ENCODE measurements around the gene SPATS1.
A peak's percentile ranks its signal among the peaks of the same experiment; 100 is the strongest.
"Not testable (repeated sequence)": the region's sequence is repeated elsewhere in the genome, so short reads cannot be mapped to it uniquely, and the experiment has no call there.

SPATS1 gene

GRCh38 chr6:44342052-44342451 is 398 bp upstream of the SPATS1 start:
- no peak for FAIRE-seq
- DNase-seq (ENCODE audit: insufficient read length, low spot score): no peak
- no peak for TF ChIP-seq POLR2A (IDR thresholded peaks at IDR 0.05; ENCODE audit: low read depth, low read length)

DNA sequence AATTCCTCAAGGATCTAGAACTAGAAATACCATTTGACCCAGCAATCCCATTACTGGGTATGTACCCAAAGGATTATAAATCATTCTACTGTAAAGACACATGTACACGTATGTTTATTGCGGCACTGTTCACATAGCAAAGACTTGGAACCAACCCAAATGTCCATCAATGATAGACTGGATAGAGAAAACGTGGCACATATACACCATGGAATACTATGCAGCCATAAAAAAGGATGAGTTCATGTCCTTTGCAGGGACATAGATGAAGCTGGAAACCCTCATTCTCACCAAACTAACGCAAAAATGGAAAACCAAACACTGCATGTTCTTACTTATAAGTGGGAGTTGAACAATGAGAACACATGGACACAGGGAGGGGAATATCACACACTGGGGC is 4.4 kb downstream of the SPATS1 start:
- FAIRE-seq: not testable (repeated sequence)

GRCh38 chr6:44349904-44350649 is 7.6 kb downstream of the SPATS1 start:
- FAIRE-seq (no peak), DNase-seq (ENCODE audit: insufficient read length, low spot score) (no peak)
- no peak for TF ChIP-seq POLR2A (IDR thresholded peaks at IDR 0.05; ENCODE audit: low read depth, low read length)

More for the DNA sequence above, 4.4 kb downstream of the SPATS1 start:
- DNase-seq (ENCODE audit: insufficient read length, low spot score): not testable (repeated sequence)

DNA sequence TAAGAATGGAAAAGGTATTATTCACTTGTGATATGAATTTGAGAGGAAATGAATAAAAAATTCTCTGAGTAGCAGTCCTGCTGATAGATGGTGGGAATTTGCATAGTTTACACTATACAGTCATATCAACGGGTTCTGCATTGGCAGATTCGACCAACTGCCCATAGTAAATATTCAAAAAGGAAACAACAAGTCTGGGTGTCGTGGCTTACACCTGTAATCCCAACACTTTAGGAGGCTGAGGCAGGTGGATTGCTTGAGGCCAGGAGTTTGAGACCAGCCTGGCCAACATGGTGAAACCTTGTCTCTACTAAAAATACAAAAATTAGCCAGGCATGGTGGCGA is 8.2 kb downstream of the SPATS1 start:
- not testable (repeated sequence) for DNase-seq (ENCODE audit: insufficient read length, low spot score); FAIRE-seq

DNA sequence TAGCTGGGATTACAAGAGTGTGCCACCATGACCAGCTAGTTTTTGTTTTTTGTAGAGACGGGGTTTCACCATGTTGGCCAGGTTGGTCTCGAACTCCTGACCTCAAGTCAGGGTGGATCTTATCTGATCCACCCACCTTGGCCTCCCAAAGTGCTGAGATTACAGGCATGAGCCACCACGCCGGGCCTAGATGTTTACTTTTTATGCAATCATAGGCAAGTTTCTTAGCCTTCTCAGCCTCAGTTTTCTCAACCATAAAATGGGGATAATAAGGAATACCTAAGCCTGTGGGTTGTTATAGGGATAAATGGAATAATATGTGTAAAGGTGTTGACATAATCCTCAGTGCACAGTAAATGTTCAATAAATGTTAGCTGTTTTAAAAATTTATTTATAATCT is 9.8 kb downstream of the SPATS1 start:
- no peak for TF ChIP-seq POLR2A (IDR thresholded peaks at IDR 0.05; ENCODE audit: low read depth, low read length)
- no peak for FAIRE-seq
- DNase-seq (ENCODE audit: insufficient read length, low spot score): no peak

- no peak for FAIRE-seq
- DNase-seq (ENCODE audit: insufficient read length, low spot score): no peak
These were observed 10.9 kb downstream of the SPATS1 start for GRCh38 chr6:44353336-44353735.

DNA sequence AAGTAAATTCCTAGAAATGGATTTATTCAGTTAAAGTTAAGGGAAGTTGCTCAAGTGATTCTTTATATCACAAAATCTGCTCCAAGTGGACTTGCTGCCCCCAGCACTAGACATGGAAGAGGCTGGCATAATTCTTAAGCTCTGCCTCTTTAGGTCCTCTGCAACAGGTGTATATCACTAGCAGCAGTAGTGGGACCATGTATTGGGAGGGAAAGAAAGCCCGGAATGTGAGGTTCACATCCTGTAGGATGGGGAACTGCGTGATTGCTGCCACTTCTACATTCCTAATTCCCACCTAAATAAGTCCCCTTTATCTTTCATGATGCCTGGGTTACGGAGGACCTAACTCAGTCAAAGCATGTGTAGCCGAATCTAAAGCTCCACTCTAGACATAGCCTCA is 13.2 kb downstream of the SPATS1 start:
- DNase-seq (ENCODE audit: insufficient read length, low spot score): no peak
- no peak for FAIRE-seq
- no peak for TF ChIP-seq POLR2A (IDR thresholded peaks at IDR 0.05; ENCODE audit: low read depth, low read length)

More at GRCh38 chr6:44353336-44353735, 10.9 kb downstream of the SPATS1 start:
- no peak for TF ChIP-seq POLR2A (IDR thresholded peaks at IDR 0.05; ENCODE audit: low read depth, low read length)

DNA sequence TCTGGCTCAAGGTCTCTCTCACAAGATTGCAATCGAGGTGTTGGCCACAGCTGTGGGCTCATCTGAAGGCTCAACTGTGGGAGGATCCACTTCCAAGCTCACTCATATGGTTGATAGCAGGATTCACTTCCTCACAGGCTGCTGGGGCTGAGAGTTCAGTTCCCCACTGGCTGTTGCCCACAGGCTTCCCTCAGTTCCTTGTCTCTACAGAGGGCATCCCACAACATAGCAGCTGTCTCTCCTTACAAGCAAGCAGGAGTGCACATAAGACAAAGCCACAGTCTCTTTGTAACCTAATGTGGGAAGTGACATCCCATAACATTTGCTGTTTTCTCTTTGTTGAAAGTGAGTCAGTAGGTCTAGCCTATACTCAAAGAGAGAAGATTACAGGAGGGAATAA is 14.0 kb downstream of the SPATS1 start:
- no peak for TF ChIP-seq POLR2A (IDR thresholded peaks at IDR 0.05; ENCODE audit: low read depth, low read length)
- DNase-seq (ENCODE audit: insufficient read length, low spot score): no peak
- no peak for FAIRE-seq

DNA sequence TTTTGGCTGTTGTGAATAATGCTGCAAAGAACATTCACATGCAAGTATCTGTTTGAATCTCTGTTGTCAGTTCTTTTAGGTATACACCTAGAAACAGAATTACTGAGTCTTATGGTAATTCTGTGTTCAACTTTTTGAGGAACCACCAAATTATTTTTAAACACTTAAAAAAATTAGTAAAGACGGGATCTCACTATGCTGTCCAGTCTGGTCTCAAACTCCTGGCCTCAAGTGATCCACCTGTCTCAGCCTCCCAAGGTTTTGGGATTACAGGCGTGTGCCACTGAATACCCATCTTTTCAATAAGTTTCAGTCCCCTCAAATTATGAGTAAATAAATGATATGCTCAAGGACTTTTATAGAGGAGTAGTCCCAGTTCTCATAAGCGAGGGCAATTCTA is 17.5 kb downstream of the SPATS1 start:
- no peak for FAIRE-seq

GRCh38 chr6:44361947-44362346 is 19.5 kb downstream of the SPATS1 start:
- no peak for TF ChIP-seq POLR2A (IDR thresholded peaks at IDR 0.05; ENCODE audit: low read depth, low read length)
- DNase-seq (ENCODE audit: insufficient read length, low spot score): no peak
- no peak for FAIRE-seq

More for the DNA sequence above, 17.5 kb downstream of the SPATS1 start:
- no peak for TF ChIP-seq POLR2A (IDR thresholded peaks at IDR 0.05; ENCODE audit: low read depth, low read length)
- DNase-seq (ENCODE audit: insufficient read length, low spot score): no peak

DNA sequence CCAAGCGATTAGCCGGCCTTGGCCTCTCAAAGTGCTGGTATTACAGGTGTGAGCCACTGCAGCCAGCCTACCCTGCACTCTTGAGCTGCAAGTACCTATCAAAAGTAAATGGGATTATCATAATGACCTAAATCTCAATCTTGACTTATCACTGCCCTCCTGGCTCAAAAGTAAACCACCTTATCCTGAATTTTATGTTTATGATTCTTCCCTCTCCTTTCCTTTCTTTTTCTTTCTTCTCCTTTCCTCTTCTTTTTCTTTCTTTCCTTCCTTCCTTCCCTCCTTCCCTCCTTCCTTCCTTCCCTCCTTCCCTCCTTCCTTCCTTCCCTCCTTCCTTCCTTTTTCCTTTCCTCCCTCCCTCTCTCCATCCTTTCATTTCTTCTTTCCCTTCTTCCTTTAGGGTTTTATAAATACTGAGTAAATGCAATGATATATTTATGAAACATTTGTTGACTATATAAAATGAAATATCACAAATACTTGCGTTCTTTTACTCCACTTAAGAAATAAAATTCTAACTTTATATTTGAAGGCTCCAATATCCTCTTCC is 21.0 kb downstream of the SPATS1 start:
- no peak for TF ChIP-seq POLR2A (IDR thresholded peaks at IDR 0.05; ENCODE audit: low read depth, low read length)
- DNase-seq (ENCODE audit: insufficient read length, low spot score): no peak
- FAIRE-seq: no peak

GRCh38 chr6:44366781-44367180 is 24.3 kb downstream of the SPATS1 start:
- FAIRE-seq: no peak

DNA sequence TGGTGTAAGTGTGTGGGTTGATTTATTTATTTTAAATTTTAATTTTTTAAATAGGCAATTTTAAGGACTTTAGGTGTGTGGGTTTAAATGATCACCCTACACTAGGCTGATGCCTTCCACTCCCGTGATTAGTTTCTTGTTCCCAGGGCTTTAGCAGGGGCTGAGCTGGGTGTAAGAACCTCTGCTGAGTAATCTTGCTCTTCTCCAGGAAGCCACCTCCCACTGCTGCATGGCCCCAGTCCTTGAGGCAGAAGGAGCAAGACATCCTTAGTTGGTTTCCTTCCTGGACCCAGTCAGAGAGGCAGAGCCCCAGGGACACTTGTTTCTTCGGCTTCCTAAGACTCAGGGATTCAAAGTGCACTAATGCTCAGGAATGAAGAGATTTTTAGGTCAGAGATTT is 25.2 kb downstream of the SPATS1 start:
- DNase-seq (ENCODE audit: insufficient read length, low spot score) (no peak), FAIRE-seq (peak; percentile 6)
- no peak for TF ChIP-seq POLR2A (IDR thresholded peaks at IDR 0.05; ENCODE audit: low read depth, low read length)

More at GRCh38 chr6:44366781-44367180, 24.3 kb downstream of the SPATS1 start:
- TF ChIP-seq POLR2A (IDR thresholded peaks at IDR 0.05; ENCODE audit: low read depth, low read length): no peak
- DNase-seq (ENCODE audit: insufficient read length, low spot score): no peak

GRCh38 chr6:44373051-44373450 is 30.6 kb downstream of the SPATS1 start:
- TF ChIP-seq POLR2A (IDR thresholded peaks at IDR 0.05; ENCODE audit: low read depth, low read length): no peak
- no peak for FAIRE-seq

DNA sequence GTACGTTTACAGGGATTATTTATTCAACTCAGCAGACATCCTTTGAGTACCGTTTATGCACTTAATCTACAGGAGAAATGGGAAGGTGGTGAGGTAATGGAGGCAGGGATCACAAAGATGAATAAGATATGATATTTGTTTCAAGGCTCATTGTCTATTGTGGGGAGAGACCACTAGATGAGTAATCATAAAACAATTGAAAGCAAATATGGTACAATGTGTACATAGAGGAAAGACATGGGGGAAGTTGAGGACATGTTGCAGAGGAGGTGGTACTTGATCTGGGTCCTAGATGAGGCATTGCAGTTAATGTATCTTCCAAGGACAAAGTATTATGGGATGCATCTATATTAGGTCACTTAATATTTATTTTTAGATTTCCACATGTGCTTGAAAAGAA is 31.3 kb downstream of the SPATS1 start:
- FAIRE-seq: no peak
- no peak for TF ChIP-seq POLR2A (IDR thresholded peaks at IDR 0.05; ENCODE audit: low read depth, low read length)
- DNase-seq (ENCODE audit: insufficient read length, low spot score): no peak

More at GRCh38 chr6:44373051-44373450, 30.6 kb downstream of the SPATS1 start:
- no peak for DNase-seq (ENCODE audit: insufficient read length, low spot score)

All from H54 (cell line).